Measurements from ENCODE around the gene RAB20.

DNA sequence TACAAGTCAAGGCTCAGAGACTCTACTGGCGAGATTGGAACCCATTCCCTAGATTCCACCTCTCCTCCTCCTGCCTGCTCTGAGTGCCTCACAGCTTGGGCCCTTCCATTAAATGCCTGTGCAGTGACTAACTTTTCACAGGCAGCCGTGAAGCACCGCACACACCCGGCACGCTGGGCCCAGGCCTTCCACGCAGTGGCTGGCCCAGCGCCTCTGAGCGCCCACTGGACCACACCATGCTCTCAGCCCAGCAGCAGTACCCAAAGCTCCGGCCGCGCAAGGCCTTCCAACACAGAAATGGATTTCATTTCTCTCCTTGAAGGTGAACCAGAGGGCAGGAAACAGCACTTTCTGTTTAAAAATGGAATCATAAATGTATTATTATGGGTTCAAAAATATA is 26.0 kb downstream of the RAB20 start:
- no peak for TF ChIP-seq CTCF (optimal IDR thresholded peaks at IDR 0.05 in 1 of 3, IDR thresholded peaks at IDR 0.05 in 1 of 3, conservative IDR thresholded peaks at IDR 0.05 in 1 of 3; ENCODE audit: extremely low read depth in 1 of 3, insufficient read depth in 2 of 3, low read length in 3 of 3)
- TF ChIP-seq EZH2 (IDR thresholded peaks at IDR 0.05; ENCODE audit: low read length): no peak

Data from keratinocyte (primary cell).